ENCODE measurements around the gene CCDC127. TPM values are rescaled to one million over a fixed set of nuclear protein-coding genes. Genes with fewer than 3 reads are reported as not detected.

CCDC127 gene
- total RNA-seq, 4 donors from 2014 or later, result 4.1 to 9.0 (median 7.2) TPM

DNA sequence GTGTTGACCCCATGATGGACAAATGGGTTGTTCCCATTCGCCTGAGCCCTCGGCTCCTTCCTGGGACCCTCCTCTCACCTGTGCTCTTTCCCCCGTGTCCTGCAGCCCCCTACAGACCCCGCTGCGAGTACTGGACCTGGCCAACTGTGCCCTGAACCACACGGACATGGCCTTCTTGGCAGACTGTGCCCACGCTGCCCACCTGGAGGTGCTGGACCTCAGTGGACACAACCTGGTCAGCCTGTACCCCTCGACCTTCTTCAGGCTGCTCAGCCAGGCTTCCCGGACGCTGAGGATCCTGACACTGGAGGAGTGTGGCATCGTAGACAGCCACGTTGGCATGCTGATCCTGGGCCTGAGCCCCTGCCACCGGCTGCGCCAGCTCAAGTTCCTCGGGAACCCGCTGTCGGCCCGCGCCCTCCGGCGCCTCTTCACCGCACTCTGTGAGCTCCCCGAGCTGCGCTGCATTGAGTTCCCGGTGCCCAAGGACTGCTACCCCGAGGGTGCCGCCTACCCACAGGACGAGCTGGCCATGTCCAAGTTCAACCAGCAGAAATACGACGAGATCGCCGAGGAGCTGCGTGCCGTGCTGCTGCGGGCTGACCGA is 23.2 kb downstream of the CCDC127 start:
- Histone ChIP-seq H3K36me3 (no peaks in the 10 kb centered on the region), H3K4me1 (peaks cover 0 to 13% (median 0%) of the 10 kb centered on the region in 4 donors), H3K27me3 (no peaks in the 10 kb centered on the region), H3K27ac (no peak overlapping the region), H3K4me3 (no peak overlapping the region), H3K9me3 (no peaks in the 10 kb centered on the region)
- TF ChIP-seq, protein P1, sequence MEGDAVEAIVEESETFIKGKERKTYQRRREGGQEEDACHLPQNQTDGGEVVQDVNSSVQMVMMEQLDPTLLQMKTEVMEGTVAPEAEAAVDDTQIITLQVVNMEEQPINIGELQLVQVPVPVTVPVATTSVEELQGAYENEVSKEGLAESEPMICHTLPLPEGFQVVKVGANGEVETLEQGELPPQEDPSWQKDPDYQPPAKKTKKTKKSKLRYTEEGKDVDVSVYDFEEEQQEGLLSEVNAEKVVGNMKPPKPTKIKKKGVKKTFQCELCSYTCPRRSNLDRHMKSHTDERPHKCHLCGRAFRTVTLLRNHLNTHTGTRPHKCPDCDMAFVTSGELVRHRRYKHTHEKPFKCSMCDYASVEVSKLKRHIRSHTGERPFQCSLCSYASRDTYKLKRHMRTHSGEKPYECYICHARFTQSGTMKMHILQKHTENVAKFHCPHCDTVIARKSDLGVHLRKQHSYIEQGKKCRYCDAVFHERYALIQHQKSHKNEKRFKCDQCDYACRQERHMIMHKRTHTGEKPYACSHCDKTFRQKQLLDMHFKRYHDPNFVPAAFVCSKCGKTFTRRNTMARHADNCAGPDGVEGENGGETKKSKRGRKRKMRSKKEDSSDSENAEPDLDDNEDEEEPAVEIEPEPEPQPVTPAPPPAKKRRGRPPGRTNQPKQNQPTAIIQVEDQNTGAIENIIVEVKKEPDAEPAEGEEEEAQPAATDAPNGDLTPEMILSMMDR (IDR thresholded peaks at IDR 0.05), result no peak
- TF ChIP-seq POLR2A (IDR thresholded peaks at IDR 0.05), result no peak
- DNase-seq, result peak in 1 of 3 donors; percentile 45

DNA sequence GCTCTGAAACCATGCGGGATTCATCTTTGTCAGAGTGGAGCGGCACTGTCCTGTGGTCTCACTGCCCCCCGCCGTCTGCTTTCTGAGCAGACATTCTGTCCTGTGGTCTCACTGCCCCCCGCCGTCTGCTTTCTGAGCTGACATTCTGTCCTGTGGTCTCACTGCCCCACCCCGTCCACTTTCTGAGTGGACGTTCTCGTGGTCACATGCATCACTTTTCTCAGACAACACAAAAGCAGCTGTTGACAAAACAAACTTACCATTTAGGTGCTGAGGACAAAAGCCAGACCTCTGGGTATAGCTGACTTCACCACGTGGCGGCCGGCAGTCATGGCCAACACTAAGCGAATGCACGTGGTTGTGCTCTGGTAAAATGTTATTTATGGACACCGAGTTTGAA is 23.9 kb downstream of the CCDC127 start:
- H3K36me3 ChIP-seq, result no peaks in the 10 kb centered on the region
- peak in 1 of 3 donors; percentile 24 for DNase-seq
- no peak overlapping the region for H3K4me3 ChIP-seq
- no peaks in the 10 kb centered on the region for H3K27me3 ChIP-seq
- no peak overlapping the region for H3K27ac ChIP-seq
- TF ChIP-seq POLR2A (IDR thresholded peaks at IDR 0.05), result no peak
- TF ChIP-seq, protein P1 (IDR thresholded peaks at IDR 0.05), result no peak
- peaks cover 0 to 13% (median 0%) of the 10 kb centered on the region in 4 donors for H3K4me1 ChIP-seq
- no peaks in the 10 kb centered on the region for H3K9me3 ChIP-seq

DNA sequence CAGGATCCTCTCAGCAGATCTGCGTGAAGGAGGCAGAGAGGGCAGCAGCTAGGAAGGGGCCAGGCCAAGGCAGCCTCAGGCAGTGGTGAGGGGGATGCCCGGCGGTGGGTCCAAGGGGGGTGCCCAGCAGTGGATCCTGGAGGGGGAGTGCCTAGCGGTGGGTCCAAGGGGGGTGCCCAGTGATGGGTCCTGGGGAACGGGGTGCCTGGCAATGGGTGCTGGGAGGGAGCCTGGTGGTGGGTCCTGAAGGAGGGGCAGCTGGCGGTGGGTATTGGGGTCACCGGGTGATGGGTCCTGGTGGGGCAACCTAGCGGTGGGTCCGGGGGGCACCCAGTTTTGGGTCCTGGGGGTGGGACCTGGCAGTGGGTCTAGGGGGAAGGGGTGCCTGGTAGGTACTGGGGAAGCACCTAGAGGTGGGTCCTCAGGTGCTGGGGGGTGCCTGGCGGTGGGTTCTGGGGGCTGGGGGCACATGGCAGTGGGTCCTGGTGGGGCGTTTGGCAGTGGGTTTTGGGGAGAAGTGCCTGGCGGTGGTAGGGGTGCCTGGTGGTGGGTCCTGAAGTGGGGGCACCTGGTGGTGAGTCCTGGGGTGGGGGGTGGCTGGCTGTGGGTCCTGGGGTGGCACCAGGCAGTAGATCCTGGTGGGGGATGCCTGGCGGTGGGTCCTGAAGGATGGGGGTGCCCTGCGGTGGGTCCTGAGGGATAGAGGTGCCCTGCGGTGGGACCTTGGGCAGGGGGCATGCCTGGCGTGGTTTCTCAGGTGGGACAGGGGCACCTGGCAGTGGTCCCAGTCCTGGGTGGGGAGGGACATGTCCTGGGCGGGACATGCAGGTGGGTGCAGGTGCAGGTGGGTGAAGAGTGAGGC is 24.8 kb downstream of the CCDC127 start:
- Histone ChIP-seq H3K4me3 (no peak overlapping the region), H3K27me3 (no peaks in the 10 kb centered on the region), H3K27ac (no peak overlapping the region), H3K36me3 (no peaks in the 10 kb centered on the region), H3K9me3 (no peaks in the 10 kb centered on the region), H3K4me1 (peaks cover 0 to 15% (median 3%) of the 10 kb centered on the region in 4 donors)
- no peak for TF ChIP-seq POLR2A (IDR thresholded peaks at IDR 0.05)
- TF ChIP-seq, protein P1 (IDR thresholded peaks at IDR 0.05), result no peak
- peak in 1 of 3 donors; percentile 39 for DNase-seq

DNA sequence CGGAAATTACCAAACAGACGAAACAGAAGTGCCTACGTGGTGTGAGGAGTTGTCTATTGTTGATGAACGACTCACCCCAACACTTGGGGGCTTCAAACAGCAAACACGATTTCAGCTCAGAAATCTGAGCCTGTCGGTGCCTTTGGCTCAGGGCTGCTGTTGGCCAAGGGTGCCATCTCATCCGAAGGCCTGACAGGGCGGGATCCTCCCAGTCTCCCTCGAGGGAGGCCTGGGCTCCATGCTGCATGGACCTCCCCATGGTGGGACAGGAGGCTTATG is 25.3 kb downstream of the CCDC127 start:
- H3K27ac ChIP-seq, result no peak overlapping the region
- peaks cover 0 to 17% (median 3%) of the 10 kb centered on the region in 4 donors for H3K4me1 ChIP-seq
- no peaks in the 10 kb centered on the region for H3K27me3 ChIP-seq
- TF ChIP-seq POLR2A (IDR thresholded peaks at IDR 0.05), result no peak
- TF ChIP-seq, protein P1 (IDR thresholded peaks at IDR 0.05), result no peak
- DNase-seq, result no peak
- H3K36me3 ChIP-seq, result no peaks in the 10 kb centered on the region
- no peaks in the 10 kb centered on the region for H3K9me3 ChIP-seq
- H3K4me3 ChIP-seq, result no peak overlapping the region

DNA sequence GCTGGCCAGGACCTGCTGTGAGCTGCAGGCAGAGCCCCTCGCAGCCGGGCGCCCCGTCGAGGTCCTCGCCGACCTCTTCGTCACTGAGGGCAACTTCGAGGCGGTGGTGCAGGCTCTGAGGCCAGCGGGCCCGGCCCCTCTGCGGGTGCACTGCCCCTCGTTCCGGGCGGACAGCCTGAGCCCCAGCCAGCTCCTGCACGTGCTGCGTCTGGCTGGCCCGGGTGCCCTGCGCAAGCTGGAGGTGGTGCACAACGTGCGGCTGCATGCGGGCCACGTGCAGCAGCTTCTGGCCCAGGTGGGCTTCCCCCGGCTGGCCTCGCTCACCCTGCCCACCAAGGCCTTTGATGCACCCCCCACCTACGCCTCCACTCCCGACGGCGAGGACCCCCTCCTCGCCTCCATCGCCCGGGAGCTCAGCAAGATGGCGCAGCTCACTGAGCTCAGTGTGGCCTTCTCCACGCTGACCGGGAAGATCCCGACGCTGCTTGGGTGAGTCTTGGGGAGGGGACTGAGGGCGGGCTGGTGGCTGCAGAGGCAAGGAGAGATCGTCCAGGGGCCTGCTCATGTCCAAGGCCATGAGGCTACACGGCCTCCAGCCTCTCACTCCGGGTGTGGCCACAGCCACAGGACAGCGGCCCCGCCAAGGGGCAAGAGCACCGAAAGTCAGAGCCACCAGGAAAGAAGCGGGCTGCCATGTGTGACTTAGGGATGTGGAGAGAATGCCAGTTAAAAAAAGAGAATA is 25.8 kb downstream of the CCDC127 start:
- TF ChIP-seq, protein P1 (IDR thresholded peaks at IDR 0.05), result no peak
- no peak for TF ChIP-seq POLR2A (IDR thresholded peaks at IDR 0.05)
- Histone ChIP-seq H3K27me3 (no peaks in the 10 kb centered on the region), H3K4me1 (peaks cover 0 to 17% (median 3%) of the 10 kb centered on the region in 4 donors), H3K4me3 (no peak overlapping the region), H3K27ac (no peak overlapping the region), H3K9me3 (no peaks in the 10 kb centered on the region), H3K36me3 (no peaks in the 10 kb centered on the region)
- DNase-seq, result peak in 1 of 3 donors; percentile 16

Measured in Peyer's patch (tissue), 4 donors.